OCI-LY1 (cell line): ENCODE results near the gene MCTP1.

Source experiments
- EZH2 ChIP-seq: fragments of 200-600 bp; sonication (generic), shearing (Covaris generic); IDR thresholded peaks from 2 replicates; pipeline ENCODE4 v1.8.0; 2017; ENCODE audit warnings: borderline replicate concordance, mixed run types, mild to moderate bottlenecking, antibody characterized with exemption, low read length, moderate library complexity, mixed read lengths
- TF ChIP-seq, protein P1 (sequence below): fragments of 200-600 bp; sonication (generic), shearing (Covaris generic); IDR thresholded peaks from 2 replicates; pipeline ENCODE4 v1.5.1; 2017; ENCODE audit warnings: mild to moderate bottlenecking, antibody characterized with exemption, low read length, moderate library complexity, mixed read lengths

DNA sequence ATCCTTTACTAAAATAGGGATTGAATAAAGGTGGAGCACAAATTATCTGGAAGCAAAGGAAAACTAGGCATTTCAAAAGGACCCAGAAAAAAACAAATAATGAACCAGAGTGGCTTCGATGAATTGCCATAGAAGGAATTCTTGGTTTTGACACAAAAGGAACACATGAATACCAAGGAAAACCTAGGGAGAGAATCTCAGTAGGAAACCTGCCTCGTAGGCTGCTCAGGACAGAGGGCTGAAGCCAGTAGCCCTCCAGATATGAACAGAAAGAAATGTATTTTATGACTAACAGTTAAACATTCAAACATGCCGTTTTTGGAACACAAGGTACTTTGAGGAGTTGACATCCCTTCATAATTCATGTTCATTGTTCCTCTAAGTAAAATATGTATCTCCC is 420.9 kb downstream of the MCTP1 start:
- no peak for TF ChIP-seq EZH2
- TF ChIP-seq, protein P1, sequence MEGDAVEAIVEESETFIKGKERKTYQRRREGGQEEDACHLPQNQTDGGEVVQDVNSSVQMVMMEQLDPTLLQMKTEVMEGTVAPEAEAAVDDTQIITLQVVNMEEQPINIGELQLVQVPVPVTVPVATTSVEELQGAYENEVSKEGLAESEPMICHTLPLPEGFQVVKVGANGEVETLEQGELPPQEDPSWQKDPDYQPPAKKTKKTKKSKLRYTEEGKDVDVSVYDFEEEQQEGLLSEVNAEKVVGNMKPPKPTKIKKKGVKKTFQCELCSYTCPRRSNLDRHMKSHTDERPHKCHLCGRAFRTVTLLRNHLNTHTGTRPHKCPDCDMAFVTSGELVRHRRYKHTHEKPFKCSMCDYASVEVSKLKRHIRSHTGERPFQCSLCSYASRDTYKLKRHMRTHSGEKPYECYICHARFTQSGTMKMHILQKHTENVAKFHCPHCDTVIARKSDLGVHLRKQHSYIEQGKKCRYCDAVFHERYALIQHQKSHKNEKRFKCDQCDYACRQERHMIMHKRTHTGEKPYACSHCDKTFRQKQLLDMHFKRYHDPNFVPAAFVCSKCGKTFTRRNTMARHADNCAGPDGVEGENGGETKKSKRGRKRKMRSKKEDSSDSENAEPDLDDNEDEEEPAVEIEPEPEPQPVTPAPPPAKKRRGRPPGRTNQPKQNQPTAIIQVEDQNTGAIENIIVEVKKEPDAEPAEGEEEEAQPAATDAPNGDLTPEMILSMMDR: no peak
